Spleen (tissue), 13 donors: ENCODE results near the gene PI4K2B. TPM values are rescaled to one million over a fixed set of nuclear protein-coding genes. Genes with fewer than 3 reads are reported as not detected.
A peak's percentile ranks its signal among the peaks of the same experiment; 100 is the strongest.

ENCODE experiments used
- DNase-seq: peaks from one replicate; pipeline ENCODE4 v3.0.0-alpha.2; 2020
- H3K27ac ChIP-seq, 8 donors: fragments of 200-600 bp; sonication (generic) in 7 of 8; 1 replicate in 4 of 8; 2 replicates in 4 of 8; pipeline versions ENCODE4 v1.5.0 to v1.8.0; 2016 to 2021; ENCODE audit warnings: inconsistent platforms in 4 of 8, mild to moderate bottlenecking in 4 of 8, moderate library complexity in 1 of 8
- H3K27me3 ChIP-seq, 7 donors: fragments of 200-600 bp; sonication (generic) in 6 of 7; replicated peaks in 1 of 7; 1 replicate in 4 of 7; 2 replicates in 3 of 7; pipeline versions ENCODE4 v1.5.0 to v1.8.0; 2016 to 2021; ENCODE audit warnings: inconsistent platforms in 3 of 7, mild to moderate bottlenecking in 1 of 7
- H3K36me3 ChIP-seq, 6 donors: fragments of 200-600 bp; sonication (generic) in 5 of 6; 1 replicate in 4 of 6; 2 replicates in 2 of 6; pipeline versions ENCODE4 v1.5.0 to v1.8.0; 2016 to 2021; ENCODE audit warnings: inconsistent platforms in 2 of 6
- H3K4me1 ChIP-seq, 6 donors: fragments of 200-600 bp; sonication (generic) in 5 of 6; 1 replicate in 3 of 6; 2 replicates in 3 of 6; pipeline versions ENCODE4 v1.5.0 to v1.8.0; 2016 to 2021; ENCODE audit warnings: inconsistent platforms in 3 of 6
- H3K4me3 ChIP-seq, 8 donors: fragments of 200-600 bp; sonication (generic) in 7 of 8; 1 replicate in 4 of 8; 2 replicates in 4 of 8; pipeline versions ENCODE4 v1.5.0 to v1.8.0; 2016 to 2021; ENCODE audit warnings: inconsistent platforms in 4 of 8, mild to moderate bottlenecking in 4 of 8, moderate library complexity in 2 of 8
- H3K9me3 ChIP-seq, 8 donors: fragments of 200-600 bp; sonication (generic) in 7 of 8; 1 replicate in 4 of 8; 2 replicates in 4 of 8; pipeline versions ENCODE4 v1.5.0 to v1.8.0; 2016 to 2021; ENCODE audit warnings: inconsistent platforms in 4 of 8
- CTCF ChIP-seq, 11 experiments: fragments of 200-600 bp in 7 of 11; fragments of 450-650 bp in 4 of 11; sonication (generic) in 4 of 11; IDR thresholded peaks in 8 of 11; conservative IDR thresholded peaks in 3 of 11; 1 replicate in 7 of 11; 2 replicates in 4 of 11; pipeline versions ENCODE4 v1.4.0 to v1.8.0; 2016 to 2021; ENCODE audit warnings: antibody characterized with exemption in 11 of 11, inconsistent platforms in 4 of 11, mild to moderate bottlenecking in 1 of 11
- POLR2A ChIP-seq, 3 donors: fragments of 450-650 bp; IDR thresholded peaks; one replicate each; pipeline ENCODE4 v1.5.1; 2017; ENCODE audit warnings: antibody characterized with exemption in 3 of 3, mild to moderate bottlenecking in 1 of 3
- POLR2AphosphoS5 ChIP-seq, 3 donors: sonication (generic); formaldehyde crosslinking; IDR thresholded peaks; one replicate each; pipeline ENCODE4 v1.5.1; 2017; ENCODE audit warnings: antibody characterized with exemption in 3 of 3
- WGBS, 5 donors: extraction: QIAGEN DNeasy Blood & Tissue Kit in 3 of 5; methylation state at CpG; one replicate each; pipeline versions ENCODE4 v1.1.5 to v1.1.7; 2013 to 2018; 5-methylcytosine and 5-hydroxymethylcytosine counted together
- intact Hi-C: fragments of 100-400 bp; cut with DNase I; formaldehyde crosslinking; loops from one replicate; pipeline ENCODE4 v1.15.0; 2023; ENCODE audit warnings: low total_unique reads
- long read RNA-seq, 2 donors: transcript quantifications; one replicate each; lab custom pipeline, GENCODE V29; 2026
- polyA plus RNA-seq, 3 donors: library from polyadenylated mRNA; stranded (reverse); fragments of 200-250 nt; gene quantifications; one replicate each; pipeline ENCODE4 v1.2.1, GENCODE V29; 2013
- total RNA-seq, 7 donors: library from RNA; depleted of rRNA in 3 of 7; stranded (reverse); fragments of >200 nt in 3 of 7; fragmentation: NEBNext Ultra II Directional in 4 of 7; extraction: Animal tissue kit (Norgen Biotek cat#: 25700) in 4 of 7; gene quantifications; one replicate each; pipeline versions ENCODE4 v1.1.0 to v1.2.1, GENCODE V29; 2016 to 2021
- donor health status: healthy with polysubstance abuse.
- donor health status: DM: no; HTN: no; CAD: no; lungs with moderate emphysema.
- donor health status: DM: no; HTN: no; CAD: no.
- donor health status: Bipolar disorder and iron deficiency.
- donor health status: healthy.
- donor health status: DM: no; HTN: no; CAD: no.
- donor health status: DM: yes; HTN: yes; CAD: no.

Gene PI4K2B
- total RNA-seq: 10 to 100 TPM; 12.8 to 19.6 (median 17.4) TPM
- polyA plus RNA-seq: 10 to 100 TPM in 1 of 3 donors, 1 to 10 TPM in 2; 6.1 to 13.3 (median 10.0) TPM
- long read RNA-seq, donor 1, partial matches to known transcripts: 0 of 1 reads
- long read RNA-seq, donor 1, other reads (novel, unspliced or antisense): 0 of 1 reads
- long read RNA-seq, donor 2, partial matches to known transcripts: 0 of 1 reads
- long read RNA-seq, donor 2, other reads (novel, unspliced or antisense): 0 of 1 reads

- intact Hi-C loops: loop anchor here (5.0 to 10.0 kb wide), 2 partner anchors 72 to 81 kb away; partner anchors contain the start of genes SEPSECS and ZCCHC4
- Histone ChIP-seq H3K9me3 (peaks cover 0 to 44% (median 28%) of the 10 kb centered on the region in 8 donors), H3K4me3 (peak within 1 kb of the TSS; percentile 74 to 98 (median 90)), H3K27ac (peak within 1 kb of the TSS; percentile 92 to 98 (median 97)), H3K27me3 (no peaks in the 10 kb centered on the region), H3K4me1 (peaks cover 4 to 47% (median 27%) of the 10 kb centered on the region in 6 donors), H3K36me3 (no peaks in the 10 kb centered on the region)
- TF ChIP-seq POLR2A (IDR thresholded peaks at IDR 0.05) (peak in 1 of 3 donors; percentile 78), CTCF (IDR thresholded peaks at IDR 0.05 in 8 of 11, conservative IDR thresholded peaks at IDR 0.05 in 3 of 11) (peak in 2 of 11 experiments; percentile 18 to 29), POLR2AphosphoS5 (IDR thresholded peaks at IDR 0.05) (peak; percentile 91 to 95 (median 94))
- peak; percentile 98 for DNase-seq
- WGBS, 5 donors: 0 to 1% (median 1%) methylated on average over 34 to 72 of the region's 72 CpGs
These were observed at the start of gene PI4K2B for GRCh38 chr4:25233737-25234389. PI4K2B (plus strand) TSS chr4:25234033; CDS start chr4:25234164, 131 bp downstream.

GRCh38 chr4:25184056-25184455, 49.8 kb upstream of the PI4K2B start:
- no peak overlapping the region for H3K4me3 ChIP-seq
- no peak for TF ChIP-seq POLR2AphosphoS5 (IDR thresholded peaks at IDR 0.05)
- no peak for TF ChIP-seq POLR2A (IDR thresholded peaks at IDR 0.05)
- TF ChIP-seq CTCF (IDR thresholded peaks at IDR 0.05 in 8 of 11, conservative IDR thresholded peaks at IDR 0.05 in 3 of 11): no peak
- H3K9me3 ChIP-seq: no peaks in the 10 kb centered on the region
- DNase-seq: no peak
- no peaks in the 10 kb centered on the region for H3K4me1 ChIP-seq
- peaks cover 0 to under 1% (median 0%) of the 10 kb centered on the region in 6 donors for H3K36me3 ChIP-seq
- intact Hi-C loops: no loop called here
- no peaks in the 10 kb centered on the region for H3K27me3 ChIP-seq
- H3K27ac ChIP-seq: no peak overlapping the region
- whole genome bisulfite sequencing, 5 donors: 81 to 89% (median 83%) methylated on average over 4 of the region's 4 CpGs

- Histone ChIP-seq H3K9me3 (no peaks in the 10 kb centered on the region), H3K27me3 (no peaks in the 10 kb centered on the region), H3K4me3 (no peak overlapping the region), H3K4me1 (no peaks in the 10 kb centered on the region), H3K36me3 (peaks cover 0 to 6% (median 0%) of the 10 kb centered on the region in 6 donors), H3K27ac (no peak overlapping the region)
- 65 to 82% (median 75%) methylated on average over 2 of the region's 2 CpGs for WGBS, 5 donors
- DNase-seq: no peak
- no peak for TF ChIP-seq POLR2A (IDR thresholded peaks at IDR 0.05)
- TF ChIP-seq CTCF (IDR thresholded peaks at IDR 0.05 in 8 of 11, conservative IDR thresholded peaks at IDR 0.05 in 3 of 11): no peak
- intact Hi-C loops: no loop called here
These were observed 43.4 kb upstream of the PI4K2B start for GRCh38 chr4:25190407-25190806.

- 92 to 100% (median 95%) methylated on average over 2 of the region's 2 CpGs for WGBS, 5 donors
- H3K9me3 ChIP-seq: peaks cover 0 to 12% (median 0%) of the 10 kb centered on the region in 8 donors
- intact Hi-C loops: no loop called here
- H3K4me1 ChIP-seq: no peaks in the 10 kb centered on the region
- H3K27me3 ChIP-seq: no peaks in the 10 kb centered on the region
- H3K4me3 ChIP-seq: no peak overlapping the region
- peaks cover 0 to 21% (median 2%) of the 10 kb centered on the region in 6 donors for H3K36me3 ChIP-seq
- H3K27ac ChIP-seq: no peak overlapping the region
- no peak for DNase-seq
- TF ChIP-seq POLR2A (IDR thresholded peaks at IDR 0.05) (no peak), CTCF (IDR thresholded peaks at IDR 0.05 in 8 of 11, conservative IDR thresholded peaks at IDR 0.05 in 3 of 11) (no peak), POLR2AphosphoS5 (IDR thresholded peaks at IDR 0.05) (no peak)
These were observed 35.1 kb upstream of the PI4K2B start for GRCh38 chr4:25198713-25199112.
